D721Med (cell line): ENCODE results near the gene DCANP1.

Experiments used
- DNase-seq: peaks from one replicate; pipeline ENCODE4 v3.0.0; 2011; ENCODE audit warnings: low spot score; ENCODE audit not compliant: insufficient read length
- FAIRE-seq: peaks from 2 replicates; lab custom pipeline; 2011; peaks lifted over from hg19 to GRCh38; lab: Jason Lieb, UNC
- TF ChIP-seq, protein P1 (sequence below): IDR thresholded peaks from 2 replicates; pipeline ENCODE4 v1.5.1; 2012; ENCODE audit warnings: mild to moderate bottlenecking, control low read depth; ENCODE audit not compliant: insufficient read depth; ENCODE audit errors: missing control alignments

Gene DCANP1

DNA sequence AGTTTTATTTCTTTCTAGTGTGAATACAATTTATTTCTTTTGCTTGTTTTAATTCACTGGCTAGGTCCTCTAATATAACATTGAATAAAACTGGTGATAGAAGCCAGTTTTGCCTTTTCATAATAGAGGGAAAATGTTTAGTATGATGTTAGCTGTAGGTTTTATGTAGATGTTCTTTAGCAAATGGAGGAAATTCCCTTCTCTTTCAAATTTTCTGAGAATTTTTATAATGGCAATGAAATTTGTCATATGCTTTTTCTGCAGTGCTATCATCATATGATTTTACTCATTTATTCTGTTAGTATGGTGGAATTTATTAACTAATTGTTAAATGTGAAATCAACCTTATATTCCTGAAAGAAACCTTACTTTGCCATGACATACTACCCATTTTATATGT, 30.1 kb downstream of the DCANP1 start:
- TF ChIP-seq, protein P1, sequence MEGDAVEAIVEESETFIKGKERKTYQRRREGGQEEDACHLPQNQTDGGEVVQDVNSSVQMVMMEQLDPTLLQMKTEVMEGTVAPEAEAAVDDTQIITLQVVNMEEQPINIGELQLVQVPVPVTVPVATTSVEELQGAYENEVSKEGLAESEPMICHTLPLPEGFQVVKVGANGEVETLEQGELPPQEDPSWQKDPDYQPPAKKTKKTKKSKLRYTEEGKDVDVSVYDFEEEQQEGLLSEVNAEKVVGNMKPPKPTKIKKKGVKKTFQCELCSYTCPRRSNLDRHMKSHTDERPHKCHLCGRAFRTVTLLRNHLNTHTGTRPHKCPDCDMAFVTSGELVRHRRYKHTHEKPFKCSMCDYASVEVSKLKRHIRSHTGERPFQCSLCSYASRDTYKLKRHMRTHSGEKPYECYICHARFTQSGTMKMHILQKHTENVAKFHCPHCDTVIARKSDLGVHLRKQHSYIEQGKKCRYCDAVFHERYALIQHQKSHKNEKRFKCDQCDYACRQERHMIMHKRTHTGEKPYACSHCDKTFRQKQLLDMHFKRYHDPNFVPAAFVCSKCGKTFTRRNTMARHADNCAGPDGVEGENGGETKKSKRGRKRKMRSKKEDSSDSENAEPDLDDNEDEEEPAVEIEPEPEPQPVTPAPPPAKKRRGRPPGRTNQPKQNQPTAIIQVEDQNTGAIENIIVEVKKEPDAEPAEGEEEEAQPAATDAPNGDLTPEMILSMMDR, result no peak
- DNase-seq, result no peak
- FAIRE-seq, result no peak

DNA sequence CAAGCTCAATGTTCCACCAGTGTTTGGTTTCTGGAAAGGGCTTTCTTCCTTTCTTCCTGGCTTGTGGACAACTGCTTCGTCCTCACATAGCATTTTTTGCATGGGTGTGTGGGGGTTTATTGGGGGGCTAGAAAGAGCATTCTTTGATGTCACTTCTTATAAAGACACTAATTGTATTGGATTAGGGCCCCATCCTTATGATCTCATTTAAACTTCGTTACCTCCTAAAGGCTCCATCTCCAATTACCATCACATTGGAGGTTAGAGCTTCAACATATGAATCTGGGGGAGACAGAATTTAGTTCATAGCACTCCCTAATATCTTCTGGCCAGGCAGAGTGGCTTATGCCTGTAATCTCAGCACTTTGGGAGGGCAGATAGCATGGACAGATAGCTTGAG, 42.1 kb downstream of the DCANP1 start:
- no peak for DNase-seq
- no peak for FAIRE-seq
- TF ChIP-seq, protein P1, result no peak

- DNase-seq (no peak), FAIRE-seq (peak; percentile 74)
- TF ChIP-seq, protein P1, result no peak
These were observed 45.1 kb downstream of the DCANP1 start for GRCh38 chr5:135402031-135402430.

DNA sequence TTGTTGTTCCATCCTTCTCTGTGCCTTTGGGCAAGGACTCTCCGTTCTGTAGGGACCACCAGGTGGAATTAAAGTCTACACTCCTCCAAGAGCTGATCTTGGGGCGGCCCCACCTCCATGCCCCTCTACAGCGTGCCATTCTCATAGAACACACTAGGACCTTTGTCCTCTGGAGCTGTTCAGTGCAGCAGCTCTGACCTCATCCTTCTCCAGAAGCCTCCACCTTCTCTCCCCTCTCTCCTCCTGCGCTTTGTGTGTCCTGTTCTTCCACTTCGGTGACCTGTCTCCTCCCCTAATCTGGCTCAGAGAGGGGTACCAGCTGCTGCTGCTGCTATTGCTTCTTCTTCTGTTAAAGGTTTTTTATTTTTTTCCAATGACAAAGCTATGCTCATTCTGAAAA, 46.3 kb downstream of the DCANP1 start:
- TF ChIP-seq, protein P1, result no peak
- FAIRE-seq (no peak), DNase-seq (no peak)

GRCh38 chr5:135399794-135400542, 47.2 kb downstream of the DCANP1 start:
- TF ChIP-seq, protein P1, result no peak
- FAIRE-seq (no peak), DNase-seq (no peak)

DNA sequence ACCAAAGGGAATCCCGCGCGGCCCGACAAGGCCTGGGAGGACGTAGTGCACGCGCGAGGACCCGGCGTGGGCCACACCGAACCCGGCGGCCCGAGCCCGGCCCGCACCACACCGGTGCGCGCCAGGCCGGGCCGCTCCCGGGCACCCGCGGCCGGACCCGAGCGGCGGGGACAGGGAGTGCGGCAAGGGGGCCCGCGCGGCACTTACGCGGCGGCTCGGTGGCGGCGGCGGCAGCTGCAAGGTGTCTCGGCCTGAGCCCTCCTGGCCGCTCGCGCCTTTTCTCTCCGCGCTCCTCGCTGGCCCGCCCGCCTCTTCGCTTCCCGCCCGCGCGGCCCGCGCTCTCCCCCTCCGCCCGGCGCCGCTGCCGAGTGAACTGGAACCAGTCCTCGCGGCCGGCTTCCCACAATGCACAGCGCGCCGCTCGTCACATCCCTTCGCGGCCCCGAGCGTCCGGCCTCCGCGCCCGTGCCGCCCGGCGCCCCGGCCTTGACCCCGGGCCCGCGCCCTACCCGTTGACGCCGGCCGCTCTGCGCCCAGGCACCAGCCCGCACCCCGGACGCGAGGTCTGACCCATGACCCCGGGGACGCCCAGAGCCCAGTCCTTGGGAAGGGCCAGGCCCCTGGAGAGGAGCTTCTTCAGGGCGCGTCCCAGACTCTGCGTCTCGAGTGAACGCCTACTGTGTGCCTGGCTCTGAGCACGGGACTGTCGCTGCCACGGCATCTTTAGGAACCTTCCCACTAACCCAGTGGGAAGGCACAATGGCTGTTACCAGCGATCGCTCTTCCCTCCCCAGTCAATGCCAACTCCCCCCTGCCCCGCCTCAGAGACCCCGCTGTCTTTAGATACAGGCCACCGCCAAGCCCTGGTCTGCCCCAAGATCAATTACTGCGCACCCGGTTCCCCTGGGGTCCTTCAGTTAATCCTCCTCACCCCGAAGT, 48.0 kb downstream of the DCANP1 start, which contains the start of gene MACROH2A1:
TSS of gene MACROH2A1 (minus strand) at position 377 of the 939 bp plus-strand sequence. CDS start 10,138 bp downstream, outside the sequence.
- FAIRE-seq, result no peak
- DNase-seq, result peak; percentile 60
- TF ChIP-seq, protein P1, result no peak
